ENCODE data around the gene TRAPPC10. TPM values are rescaled to one million over a fixed set of nuclear protein-coding genes. Genes with fewer than 3 reads are reported as not detected.

TRAPPC10 gene
- polyA plus RNA-seq, 3 donors, result 5.1 to 15.7 (median 10.9) TPM

DNA sequence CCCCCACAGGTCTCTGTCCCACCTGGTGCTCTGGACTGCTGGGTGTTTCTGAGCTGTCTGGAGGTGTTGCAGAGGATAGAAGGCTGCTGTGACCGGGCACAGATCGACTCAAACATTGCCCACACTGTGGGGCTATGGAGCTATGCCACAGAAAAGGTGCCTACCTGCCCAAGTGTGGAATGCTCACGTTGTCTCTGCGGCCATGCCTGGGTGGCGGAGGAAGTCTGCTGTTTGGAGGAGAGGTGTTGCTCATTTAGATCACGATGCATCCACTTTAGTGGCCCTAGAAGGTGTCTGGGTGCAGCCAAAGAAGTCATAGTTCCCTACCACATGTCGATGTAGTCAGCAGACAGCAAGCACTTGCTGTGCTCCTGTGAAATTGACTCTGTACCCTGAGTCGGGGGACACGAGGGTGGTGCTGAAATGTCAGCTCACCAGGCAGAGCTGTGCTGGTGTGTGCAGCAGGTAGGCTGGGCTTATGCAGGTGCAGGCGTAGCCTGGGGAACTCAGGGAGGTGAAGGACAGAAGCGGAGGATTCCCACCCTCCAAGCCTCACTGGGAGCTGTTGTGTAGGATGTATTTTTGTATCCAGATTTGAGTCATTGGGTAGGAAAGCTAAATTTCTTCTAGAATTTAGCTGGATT, 62.3 kb downstream of the TRAPPC10 start:
- WGBS, 3 donors, result 90 to 93% (median 92%) methylated on average over 11 of the region's 11 CpGs
- H3K27ac ChIP-seq (ENCODE audit: low read depth, low read length), result no peak overlapping the region

DNA sequence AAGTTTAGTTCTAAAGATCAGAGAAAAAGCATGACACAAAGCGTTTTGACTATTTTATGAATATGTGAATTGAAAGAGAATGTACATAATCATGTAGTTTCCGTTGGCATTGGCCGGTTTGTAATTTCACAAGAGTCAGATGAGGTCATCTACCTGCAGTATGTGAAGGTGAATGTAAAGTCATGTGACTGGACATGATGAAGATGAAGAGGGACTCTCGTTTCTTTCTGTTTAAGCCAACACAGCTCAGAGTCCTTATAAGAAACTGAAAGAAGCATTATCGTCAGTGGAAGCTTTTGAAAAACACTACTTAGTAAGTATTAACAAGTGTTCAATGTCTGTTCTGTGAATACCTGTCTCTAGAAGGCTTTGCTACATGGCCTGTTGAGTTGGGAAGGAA, 64.2 kb downstream of the TRAPPC10 start:
- H3K27ac ChIP-seq (ENCODE audit: low read depth, low read length), result no peak overlapping the region
- 80 to 89% (median 85%) methylated on average over 5 of the region's 5 CpGs for WGBS, 3 donors

DNA sequence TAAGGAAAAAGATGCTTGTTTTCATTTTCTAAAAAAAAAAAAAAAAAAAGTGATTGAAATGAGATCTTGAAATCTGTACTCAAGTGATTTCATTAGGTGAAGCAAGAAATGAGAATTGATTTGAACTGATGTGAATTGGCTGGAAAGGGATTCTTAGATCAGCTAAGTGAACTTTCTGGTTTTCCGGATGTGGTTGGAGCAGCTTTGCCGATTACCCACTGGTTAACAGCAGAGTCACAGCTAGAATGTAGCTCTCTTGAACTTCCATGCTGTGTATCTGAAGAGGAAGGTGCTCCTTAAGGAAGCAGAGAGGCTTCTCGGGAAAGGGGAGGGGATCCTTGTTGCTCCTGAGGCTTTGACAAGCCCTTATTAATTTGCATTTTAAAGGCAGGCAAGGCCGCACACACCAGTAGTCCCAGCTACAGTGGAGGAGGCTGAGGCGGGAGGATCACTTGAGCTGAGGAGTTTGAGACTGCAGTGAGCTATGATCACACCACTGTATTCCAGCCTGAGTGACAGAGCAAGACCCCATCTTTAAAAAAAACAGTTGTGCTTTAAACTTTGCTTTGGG, 66.4 kb downstream of the TRAPPC10 start:
- no peak overlapping the region for H3K27ac ChIP-seq (ENCODE audit: low read depth, low read length)

DNA sequence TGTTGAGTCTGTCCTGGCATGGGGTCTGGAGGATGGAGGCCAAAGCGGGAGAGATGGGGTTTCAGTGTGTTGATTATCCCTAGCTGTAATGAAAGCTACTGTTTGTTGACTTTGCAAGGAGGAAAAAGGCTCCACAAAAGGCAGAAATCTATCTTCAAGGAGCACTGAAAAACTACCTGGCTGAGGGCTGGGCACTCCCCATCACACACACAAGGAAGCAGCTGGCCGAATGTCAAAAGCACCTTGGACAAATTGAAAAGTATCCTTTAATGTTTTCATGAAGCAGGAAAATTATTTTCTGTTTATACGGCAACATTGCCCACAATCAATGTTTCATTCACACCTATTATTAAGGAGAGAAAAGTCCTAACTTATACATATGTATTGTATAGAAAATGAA, 67.3 kb downstream of the TRAPPC10 start:
- no peak overlapping the region for H3K27ac ChIP-seq (ENCODE audit: low read depth, low read length)
- 88 to 95% (median 95%) methylated on average over 3 of the region's 3 CpGs for WGBS, 3 donors

More for the DNA sequence above, 66.4 kb downstream of the TRAPPC10 start:
- WGBS, 3 donors, result 91 to 94% (median 92%) methylated on average over 5 of the region's 5 CpGs

DNA sequence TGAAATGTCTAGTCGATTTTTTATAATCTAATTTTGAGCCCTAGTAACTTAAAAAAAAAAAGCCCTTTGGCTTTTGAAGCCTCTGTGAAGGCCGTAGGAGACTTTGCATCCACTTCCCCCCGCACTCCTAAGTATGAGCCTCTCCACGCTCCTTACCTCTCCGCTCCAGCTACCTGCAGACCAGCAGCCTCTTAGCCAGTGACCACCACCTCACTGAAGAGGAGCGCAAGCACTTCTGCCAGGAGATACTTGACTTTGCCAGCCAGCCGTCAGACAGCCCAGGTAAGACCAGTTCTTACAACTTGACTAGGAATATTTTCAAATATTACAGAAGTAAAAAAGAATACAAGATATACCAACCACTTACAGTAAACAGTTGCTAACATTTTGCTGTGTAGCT, 67.7 kb downstream of the TRAPPC10 start:
- 92 to 94% (median 92%) methylated on average over 7 of the region's 7 CpGs for WGBS, 3 donors
- H3K27ac ChIP-seq (ENCODE audit: low read depth, low read length), result no peak overlapping the region

DNA sequence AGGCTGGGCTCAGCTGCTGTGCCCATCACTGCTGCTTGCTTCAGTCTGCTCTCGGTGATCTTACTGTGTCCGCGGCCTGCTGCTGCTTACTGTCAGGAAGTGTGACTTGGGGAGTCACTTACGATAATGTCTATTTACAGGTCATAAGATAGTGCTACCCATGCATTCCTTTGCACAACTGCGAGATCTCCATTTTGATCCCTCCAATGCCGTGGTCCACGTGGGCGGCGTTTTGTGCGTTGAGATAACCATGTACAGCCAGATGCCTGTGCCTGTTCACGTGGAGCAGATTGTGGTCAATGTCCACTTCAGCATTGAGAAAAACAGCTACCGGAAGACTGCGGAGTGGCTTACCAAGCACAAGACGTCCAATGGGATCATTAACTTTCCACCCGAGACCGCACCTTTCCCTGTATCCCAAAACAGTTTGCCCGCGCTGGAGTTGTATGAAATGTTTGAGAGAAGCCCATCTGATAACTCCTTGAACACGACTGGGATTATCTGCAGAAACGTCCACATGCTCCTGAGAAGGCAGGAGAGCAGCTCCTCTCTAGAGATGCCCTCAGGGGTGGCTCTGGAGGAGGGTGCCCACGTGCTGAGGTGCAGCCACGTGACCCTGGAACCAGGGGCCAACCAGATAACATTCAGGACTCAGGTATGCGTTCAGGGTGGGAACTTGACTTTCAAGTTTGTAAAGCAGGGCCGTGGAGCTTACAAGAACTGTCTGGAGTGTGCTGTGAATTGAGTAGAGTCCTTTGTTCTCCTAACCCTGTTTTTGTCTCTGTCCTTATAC, 70.7 kb downstream of the TRAPPC10 start:
- H3K27ac ChIP-seq (ENCODE audit: low read depth, low read length), result no peak overlapping the region
- 79 to 89% (median 87%) methylated on average over 24 of the region's 24 CpGs for WGBS, 3 donors

DNA sequence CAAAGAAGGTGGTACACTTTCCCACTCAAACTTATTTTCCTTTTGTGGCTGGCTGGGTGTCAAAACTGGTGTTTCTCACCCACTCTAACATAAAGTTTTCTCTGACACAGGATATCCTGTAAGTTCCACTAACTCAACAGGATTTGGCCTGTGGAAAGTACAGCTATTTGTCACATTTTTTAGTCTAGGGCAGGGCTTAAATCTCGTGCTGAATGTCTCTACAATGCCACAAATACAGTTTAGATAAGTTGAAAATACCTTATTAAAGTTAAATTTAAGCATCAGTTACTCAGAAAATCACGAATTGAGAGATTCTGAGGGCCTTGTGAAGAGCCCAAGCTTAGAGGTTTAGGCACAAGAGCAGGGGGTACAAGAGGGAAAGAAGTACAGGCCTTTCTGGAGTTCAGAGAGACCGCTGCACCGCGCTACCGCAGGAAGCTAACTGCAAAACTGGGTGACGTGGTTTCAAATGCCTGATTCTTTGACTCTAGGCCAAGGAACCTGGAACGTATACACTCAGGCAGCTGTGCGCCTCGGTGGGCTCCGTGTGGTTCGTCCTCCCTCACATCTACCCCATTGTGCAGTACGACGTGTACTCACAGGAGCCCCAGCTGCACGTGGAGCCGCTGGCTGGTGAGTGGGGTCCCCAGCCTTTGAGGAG, 71.7 kb downstream of the TRAPPC10 start:
- H3K27ac ChIP-seq (ENCODE audit: low read depth, low read length), result no peak overlapping the region
- 41 to 71% (median 46%) methylated on average over 16 of the region's 16 CpGs for WGBS, 3 donors

DNA sequence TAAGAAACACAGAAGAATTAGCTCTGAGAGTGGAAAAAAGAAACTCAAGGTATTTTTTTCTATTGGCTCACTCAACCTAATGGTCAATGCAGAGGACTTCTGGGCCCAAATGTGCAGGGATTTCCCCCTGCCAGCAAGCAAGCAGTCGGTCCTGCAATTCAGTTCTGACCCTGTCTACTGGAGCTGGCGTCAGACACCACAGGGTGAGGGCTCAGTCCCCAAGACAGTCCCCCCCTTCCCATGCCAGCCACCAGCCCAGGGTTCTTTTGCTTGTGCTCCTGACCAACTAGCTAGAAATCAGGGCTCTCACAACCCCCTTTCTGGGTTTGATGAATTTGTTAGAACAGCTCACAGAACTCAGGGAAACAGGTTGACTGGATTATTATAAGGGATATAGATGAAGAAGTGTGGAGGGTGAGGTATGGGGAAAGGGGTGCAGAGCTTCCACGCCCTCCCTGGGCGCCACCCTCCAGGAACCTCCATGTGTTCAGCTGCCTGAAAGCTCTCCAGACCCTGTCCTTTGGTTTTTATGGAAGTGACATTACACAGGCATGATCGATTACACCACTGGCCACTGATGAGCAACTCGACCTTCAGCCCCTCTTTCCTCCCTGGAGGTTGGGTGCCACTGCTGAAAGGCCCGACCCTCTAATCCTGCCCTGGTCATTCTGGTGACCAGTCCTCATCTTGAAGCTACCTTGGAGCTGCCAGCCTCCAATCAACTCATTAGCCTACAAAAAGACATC, 72.6 kb downstream of the TRAPPC10 start:
- WGBS, 3 donors, result 73 to 82% (median 81%) methylated on average over 7 of the region's 7 CpGs
- no peak overlapping the region for H3K27ac ChIP-seq (ENCODE audit: low read depth, low read length)

DNA sequence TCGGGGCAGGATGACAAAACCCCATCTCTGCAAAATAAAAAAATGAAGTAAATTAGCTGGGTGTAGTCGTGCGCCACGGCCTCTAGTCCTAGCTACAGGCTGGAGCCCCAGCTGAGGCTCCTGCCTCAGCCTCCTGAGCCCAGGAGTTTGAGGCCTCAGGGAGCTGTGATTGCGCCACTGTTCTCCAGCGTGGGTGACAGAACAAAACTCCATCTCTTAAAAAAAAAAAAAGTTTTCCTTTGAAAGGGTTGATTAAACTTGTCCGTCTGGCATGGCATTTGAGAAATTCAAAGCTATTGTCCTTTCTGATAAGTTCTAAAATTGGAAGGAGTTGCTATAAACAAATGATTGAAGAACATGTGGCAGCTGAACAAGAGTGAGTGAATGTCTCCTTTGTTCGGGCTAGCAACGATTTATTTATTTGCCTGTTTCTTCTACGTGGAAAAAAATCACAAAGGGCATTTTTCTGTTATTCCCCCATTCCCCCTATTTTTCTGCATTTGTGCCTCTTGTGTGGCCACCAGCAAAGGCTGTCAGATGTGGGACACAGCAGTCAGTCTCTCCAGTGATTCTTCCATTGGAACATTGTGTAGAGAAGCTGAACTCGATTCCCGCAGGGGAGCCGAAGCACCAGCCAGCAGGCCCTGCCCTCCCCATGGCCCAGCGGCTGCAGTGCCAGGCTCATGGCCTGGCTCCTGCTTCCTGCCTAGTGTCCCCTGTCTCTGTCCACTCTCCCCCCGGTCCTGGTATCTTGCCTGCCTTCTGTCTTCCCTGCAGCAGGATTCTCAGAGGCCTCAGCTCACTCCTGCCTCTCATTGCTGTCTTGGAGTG, 73.6 kb downstream of the TRAPPC10 start:
- no peak overlapping the region for H3K27ac ChIP-seq (ENCODE audit: low read depth, low read length)
- WGBS, 3 donors, result 73 to 80% (median 75%) methylated on average over 15 of the region's 15 CpGs

DNA sequence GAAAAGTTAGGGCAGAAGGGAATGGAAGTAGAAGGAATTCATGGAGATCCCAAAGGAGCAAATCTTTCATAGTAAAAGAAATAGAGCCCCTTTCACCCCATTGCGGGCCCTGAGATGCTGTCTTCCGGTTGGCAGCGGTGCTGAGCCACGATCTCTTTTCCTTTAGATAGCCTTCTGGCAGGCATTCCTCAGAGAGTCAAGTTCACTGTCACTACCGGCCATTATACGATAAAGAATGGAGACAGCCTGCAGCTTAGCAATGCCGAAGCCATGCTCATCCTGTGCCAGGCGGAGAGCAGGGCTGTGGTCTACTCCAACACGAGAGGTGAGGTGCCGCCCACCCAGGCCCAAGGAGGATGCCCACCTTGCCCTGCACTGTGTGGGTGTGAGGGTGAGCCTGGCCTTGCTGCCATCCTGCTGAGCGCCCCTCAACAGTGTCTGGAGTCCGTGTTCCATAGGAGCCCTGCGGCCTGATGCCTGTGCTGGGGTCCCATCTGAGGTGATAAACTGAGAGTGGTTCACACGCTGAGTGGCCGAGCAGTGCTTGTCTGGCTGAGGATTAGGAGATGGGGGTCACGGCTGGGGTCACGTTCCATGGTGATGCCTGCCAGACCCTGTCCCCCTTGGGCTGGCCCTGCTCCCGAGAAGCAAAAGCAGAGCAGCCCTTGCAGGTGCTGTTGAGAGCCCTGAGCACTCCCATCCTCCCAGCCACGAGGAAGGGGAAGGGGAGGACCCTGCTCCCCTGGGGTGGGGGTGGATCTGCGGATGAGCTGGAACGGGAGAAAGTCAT, 74.7 kb downstream of the TRAPPC10 start:
- 86 to 89% (median 88%) methylated on average over 21 of the region's 21 CpGs for WGBS, 3 donors
- no peak overlapping the region for H3K27ac ChIP-seq (ENCODE audit: low read depth, low read length)

DNA sequence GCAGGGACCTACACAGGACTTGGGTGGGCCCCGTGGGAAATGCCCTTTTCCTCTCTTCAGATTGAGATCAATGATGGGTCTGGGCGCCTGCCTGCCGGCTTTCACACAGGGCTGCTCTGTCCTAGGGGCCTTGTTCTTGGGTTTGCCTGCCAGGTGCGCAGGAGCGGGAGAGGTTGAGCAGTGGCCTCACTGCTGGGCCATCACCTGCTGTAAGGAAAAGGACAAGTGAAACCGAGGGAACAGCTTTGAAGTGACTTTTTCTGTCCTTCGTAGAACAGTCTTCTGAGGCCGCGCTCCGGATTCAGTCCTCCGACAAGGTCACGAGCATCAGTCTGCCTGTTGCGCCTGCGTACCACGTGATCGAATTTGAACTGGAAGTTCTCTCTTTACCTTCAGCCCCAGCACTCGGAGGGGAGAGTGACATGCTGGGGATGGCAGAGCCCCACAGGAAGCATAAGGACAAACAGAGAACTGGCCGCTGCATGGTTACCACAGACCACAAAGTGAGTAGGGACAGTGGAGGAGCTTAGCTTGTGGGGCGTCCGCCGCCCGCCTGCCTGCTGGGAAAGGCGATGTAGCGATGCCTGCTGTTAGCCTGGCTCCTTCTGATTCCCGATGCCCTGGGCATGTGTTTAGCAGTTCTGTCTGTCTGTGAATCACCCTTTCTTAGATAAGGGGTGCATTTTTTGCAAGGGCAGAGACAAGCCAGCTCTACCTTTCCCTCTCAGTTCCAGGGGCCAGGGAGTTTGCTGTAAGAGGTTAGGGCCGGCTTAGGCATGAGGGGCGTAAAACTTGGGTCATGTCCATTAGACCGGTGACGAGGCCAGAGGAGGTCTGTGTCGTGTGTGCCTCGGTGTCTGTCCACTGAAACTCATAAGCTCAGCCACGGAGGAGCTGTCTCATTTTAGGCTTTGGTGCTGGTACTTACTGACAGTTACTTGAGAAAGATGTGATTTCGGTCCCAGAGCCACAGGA, 75.6 kb downstream of the TRAPPC10 start:
- H3K27ac ChIP-seq (ENCODE audit: low read depth, low read length), result no peak overlapping the region
- WGBS, 3 donors, result 70 to 92% (median 78%) methylated on average over 33 of the region's 33 CpGs

DNA sequence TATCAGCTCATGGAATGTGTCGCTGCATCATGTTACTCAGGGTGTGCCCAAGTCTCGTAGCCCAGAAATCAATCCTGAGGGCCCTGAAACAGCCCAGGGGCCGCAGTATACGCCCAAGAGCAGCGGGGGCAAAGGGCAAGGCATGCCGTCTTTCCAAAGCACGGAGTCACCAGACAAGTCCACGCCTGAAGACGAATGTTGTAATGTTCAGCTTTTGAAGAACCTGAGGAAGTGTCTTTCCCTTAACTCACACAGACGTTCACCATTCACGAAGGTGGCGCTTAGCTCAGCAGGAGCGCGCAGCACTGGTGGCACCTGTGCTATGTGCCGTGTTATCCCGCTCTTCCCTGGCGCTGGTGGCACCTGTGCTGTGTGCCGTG, 76.3 kb downstream of the TRAPPC10 start:
- 80 to 91% (median 86%) methylated on average over 18 of the region's 18 CpGs for WGBS, 3 donors
- no peak overlapping the region for H3K27ac ChIP-seq (ENCODE audit: low read depth, low read length)

DNA sequence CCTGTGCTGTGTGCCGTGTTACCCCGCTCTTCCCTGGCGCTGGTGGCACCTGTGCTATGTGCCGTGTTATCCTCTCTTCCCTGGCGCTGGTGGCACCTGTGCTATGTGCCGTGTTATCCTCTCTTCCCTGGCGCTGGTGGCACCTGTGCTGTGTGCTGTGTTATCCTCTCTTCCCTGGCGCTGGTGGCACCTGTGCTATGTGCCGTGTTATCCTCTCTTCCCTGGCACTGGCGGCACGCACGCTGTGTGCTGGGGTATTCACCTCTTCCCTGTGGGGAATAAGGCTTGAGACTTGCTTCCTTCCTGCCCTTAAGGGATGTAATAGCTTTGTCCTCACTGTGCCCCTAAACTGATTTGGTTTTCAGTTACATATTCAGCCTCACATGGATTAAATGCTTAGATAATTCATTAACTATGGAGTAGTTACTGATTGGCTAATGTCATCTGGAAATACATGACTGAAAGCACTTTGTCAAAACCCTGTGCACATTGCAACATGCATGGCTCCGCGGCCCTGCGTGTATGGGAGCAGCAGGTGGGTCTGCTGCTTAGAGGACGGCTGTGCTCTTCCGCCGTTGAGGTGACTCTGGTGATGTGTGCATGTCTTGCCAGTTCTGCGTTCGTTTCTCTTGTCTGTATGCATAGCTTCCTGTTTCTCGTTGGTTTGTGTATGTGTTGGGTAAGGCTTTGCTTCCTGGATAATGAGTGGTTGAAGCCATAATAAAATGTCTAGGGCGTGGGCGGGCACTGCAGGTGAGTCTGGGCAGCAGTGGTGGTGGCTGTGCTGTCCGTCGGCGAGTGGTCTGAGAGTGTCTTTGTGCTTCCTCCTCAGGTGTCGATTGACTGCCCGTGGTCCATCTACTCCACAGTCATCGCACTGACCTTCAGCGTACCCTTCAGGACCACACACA, 77.1 kb downstream of the TRAPPC10 start:
- 63 to 72% (median 68%) methylated on average over 30 of the region's 30 CpGs for WGBS, 3 donors
- H3K27ac ChIP-seq (ENCODE audit: low read depth, low read length), result no peak overlapping the region

DNA sequence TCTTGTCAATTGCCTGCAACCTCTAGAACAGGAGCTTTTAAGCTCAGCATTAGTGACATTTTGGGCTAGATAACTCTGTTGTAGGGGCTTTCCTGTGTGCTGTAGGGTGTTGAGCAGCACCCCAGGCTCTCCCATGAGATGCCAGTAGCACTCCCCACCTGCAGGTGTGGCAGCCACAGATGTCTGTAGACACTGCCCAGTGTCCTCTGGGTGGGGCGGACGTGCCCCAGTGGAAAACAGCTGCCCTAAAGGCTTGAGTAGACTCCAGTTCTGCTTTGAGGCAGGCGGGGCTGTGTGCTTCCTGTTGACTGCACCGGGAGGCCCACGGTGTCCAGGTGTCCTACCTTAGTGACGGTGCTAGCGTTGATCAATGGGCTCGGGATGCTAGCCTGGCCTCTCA, 78.2 kb downstream of the TRAPPC10 start:
- no peak overlapping the region for H3K27ac ChIP-seq (ENCODE audit: low read depth, low read length)
- 70 to 88% (median 75%) methylated on average over 8 of the region's 8 CpGs for WGBS, 3 donors

DNA sequence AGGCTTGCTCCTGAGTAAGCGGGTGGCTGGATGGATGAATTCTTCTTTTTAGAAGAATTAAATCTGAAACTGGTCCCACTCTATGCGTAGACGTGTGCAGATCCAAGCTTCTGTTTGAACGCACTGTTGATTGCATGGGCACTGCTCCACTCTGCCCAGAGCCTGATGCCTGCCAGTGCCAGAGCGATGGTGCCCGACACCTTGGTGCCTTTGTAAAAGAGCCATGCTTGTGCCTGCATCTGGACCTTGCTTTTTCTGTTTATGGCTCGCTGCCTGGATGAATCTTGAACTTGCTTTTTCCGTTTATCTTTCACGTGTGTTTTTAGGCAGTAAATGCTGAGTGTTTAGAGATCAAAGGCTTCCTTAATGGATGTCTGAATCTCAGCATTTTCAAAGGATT, 80.1 kb downstream of the TRAPPC10 start:
- 82 to 91% (median 88%) methylated on average over 9 of the region's 9 CpGs for WGBS, 3 donors
- H3K27ac ChIP-seq (ENCODE audit: low read depth, low read length), result no peak overlapping the region

Data from adipose tissue (tissue), 3 donors.